ENCODE measurements around the gene FAM210B. TPM values are rescaled to one million over a fixed set of nuclear protein-coding genes. Genes with fewer than 3 reads are reported as not detected.
"Not testable (repeated sequence)": the region's sequence is repeated elsewhere in the genome, so short reads cannot be mapped to it uniquely, and the experiment has no call there.

Gene FAM210B
- total and polyA plus RNA-seq, 7 donors: 17.0 to 52.2 (median 41.9) TPM

DNA sequence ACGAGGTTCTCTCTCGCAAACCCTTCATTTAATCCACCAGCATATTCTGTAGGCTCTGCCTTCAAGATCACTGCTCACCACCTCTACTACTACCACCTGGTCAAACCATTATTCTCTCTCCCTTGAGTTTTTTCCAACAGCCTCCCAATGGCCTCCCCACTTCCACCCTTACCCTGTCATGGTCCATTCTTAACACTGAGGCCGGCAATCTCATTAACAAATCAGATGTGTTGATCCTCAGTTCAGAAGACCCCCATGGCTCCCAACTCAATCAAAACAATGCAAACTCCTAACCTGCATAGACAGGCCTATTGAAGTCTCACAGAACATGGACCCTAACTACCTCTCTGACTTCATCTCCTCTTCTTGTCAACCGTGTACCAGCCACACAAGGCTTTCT lies 31.0 kb downstream of the FAM210B start:
- WGBS, 2 donors: 96 to 97% methylated on average over 4 of the region's 4 CpGs
- no peak for DNase-seq
- intact Hi-C loops (cut with DNase I): no loop called here

DNA sequence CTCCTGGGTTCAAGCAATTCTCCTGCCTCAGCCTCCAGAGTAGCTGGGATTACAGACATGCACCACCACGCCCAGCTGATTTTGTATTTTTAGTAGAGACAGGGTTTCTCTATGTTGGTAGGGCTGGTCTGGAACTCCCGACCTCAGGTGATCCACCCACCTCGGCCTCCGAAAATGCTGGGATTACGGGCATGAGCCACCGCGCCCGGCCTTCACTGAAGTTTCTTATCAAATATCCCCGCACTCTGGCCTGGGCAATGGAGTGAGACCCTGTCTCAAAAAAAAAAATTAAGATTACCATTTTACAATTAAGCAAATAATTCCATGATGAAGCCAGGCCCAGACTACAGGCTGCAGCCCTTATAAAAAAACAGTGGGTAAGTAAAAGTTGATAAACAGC lies 31.6 kb downstream of the FAM210B start:
- DNase-seq; H3K36me3 ChIP-seq; H3K27me3 ChIP-seq; H3K9me3 ChIP-seq; H3K27ac ChIP-seq; H3K4me3 ChIP-seq; intact Hi-C loops (cut with DNase I): not testable (repeated sequence)
- WGBS, 2 donors: 94 to 96% methylated on average over 9 of the region's 9 CpGs
- peaks cover 0 to 31% (median 24%) of the 10 kb centered on the region in 4 donors for H3K4me1 ChIP-seq

More for the DNA sequence above, 31.0 kb downstream of the FAM210B start:
- Histone ChIP-seq H3K36me3 (no peaks in the 10 kb centered on the region), H3K4me3 (no peak overlapping the region), H3K4me1 (peaks cover 0 to 26% (median 24%) of the 10 kb centered on the region in 4 donors), H3K27ac (no peak overlapping the region), H3K9me3 (no peaks in the 10 kb centered on the region), H3K27me3 (no peaks in the 10 kb centered on the region)
- TF ChIP-seq POLR2AphosphoS5 (IDR thresholded peaks at IDR 0.05): no peak
- TF ChIP-seq, protein P1, sequence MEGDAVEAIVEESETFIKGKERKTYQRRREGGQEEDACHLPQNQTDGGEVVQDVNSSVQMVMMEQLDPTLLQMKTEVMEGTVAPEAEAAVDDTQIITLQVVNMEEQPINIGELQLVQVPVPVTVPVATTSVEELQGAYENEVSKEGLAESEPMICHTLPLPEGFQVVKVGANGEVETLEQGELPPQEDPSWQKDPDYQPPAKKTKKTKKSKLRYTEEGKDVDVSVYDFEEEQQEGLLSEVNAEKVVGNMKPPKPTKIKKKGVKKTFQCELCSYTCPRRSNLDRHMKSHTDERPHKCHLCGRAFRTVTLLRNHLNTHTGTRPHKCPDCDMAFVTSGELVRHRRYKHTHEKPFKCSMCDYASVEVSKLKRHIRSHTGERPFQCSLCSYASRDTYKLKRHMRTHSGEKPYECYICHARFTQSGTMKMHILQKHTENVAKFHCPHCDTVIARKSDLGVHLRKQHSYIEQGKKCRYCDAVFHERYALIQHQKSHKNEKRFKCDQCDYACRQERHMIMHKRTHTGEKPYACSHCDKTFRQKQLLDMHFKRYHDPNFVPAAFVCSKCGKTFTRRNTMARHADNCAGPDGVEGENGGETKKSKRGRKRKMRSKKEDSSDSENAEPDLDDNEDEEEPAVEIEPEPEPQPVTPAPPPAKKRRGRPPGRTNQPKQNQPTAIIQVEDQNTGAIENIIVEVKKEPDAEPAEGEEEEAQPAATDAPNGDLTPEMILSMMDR (IDR thresholded peaks at IDR 0.05): no peak
- TF ChIP-seq EP300 (IDR thresholded peaks at IDR 0.05): no peak
- no peak for TF ChIP-seq POLR2A (IDR thresholded peaks at IDR 0.05)

DNA sequence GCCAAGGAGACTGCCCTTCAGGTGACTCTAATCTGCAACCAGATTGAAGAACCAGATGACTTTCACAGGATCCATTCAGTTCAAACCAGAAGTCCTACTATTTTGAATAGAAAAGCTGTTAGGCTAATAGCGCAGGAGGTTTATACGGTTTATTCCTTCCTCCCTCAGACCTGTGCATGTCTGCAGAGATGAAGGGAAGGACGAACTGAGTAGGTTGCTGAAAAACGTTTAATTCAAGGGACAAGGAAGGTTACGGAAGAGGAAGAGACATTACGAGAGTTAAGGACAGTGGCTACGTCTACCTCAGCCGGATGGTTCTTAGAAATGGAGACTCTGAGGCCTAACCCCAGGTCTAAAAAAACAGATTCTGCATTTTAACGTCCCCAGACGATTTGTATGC lies 32.3 kb downstream of the FAM210B start:
- 14 to 22% methylated on average over 10 of the region's 10 CpGs for WGBS, 2 donors
- no peak overlapping the region for H3K27ac ChIP-seq
- no peaks in the 10 kb centered on the region for H3K9me3 ChIP-seq
- TF ChIP-seq EP300 (IDR thresholded peaks at IDR 0.05): no peak
- TF ChIP-seq POLR2A (IDR thresholded peaks at IDR 0.05): no peak
- TF ChIP-seq POLR2AphosphoS5 (IDR thresholded peaks at IDR 0.05): no peak
- TF ChIP-seq, protein P1 (IDR thresholded peaks at IDR 0.05): no peak
- intact Hi-C loops (cut with DNase I): no loop called here
- peaks cover 0 to 31% (median 24%) of the 10 kb centered on the region in 4 donors for H3K4me1 ChIP-seq
- H3K4me3 ChIP-seq: peak overlapping the region in 3 of 4 donors; percentile 77 to 84 (median 82)
- DNase-seq: no peak
- no peaks in the 10 kb centered on the region for H3K27me3 ChIP-seq
- H3K36me3 ChIP-seq: peaks cover 0 to 8% (median 3%) of the 10 kb centered on the region in 4 donors

- peak overlapping the region; percentile 88 to 93 (median 90) for H3K27ac ChIP-seq
- no peaks in the 10 kb centered on the region for H3K9me3 ChIP-seq
- DNase-seq: no peak
- intact Hi-C loops (cut with DNase I): loop anchor here (2.0 kb wide), 2 partner anchors 33 to 77 kb away; partner anchors contain the start of genes FAM210B and RTF2
- TF ChIP-seq EP300 (IDR thresholded peaks at IDR 0.05): no peak
- TF ChIP-seq POLR2AphosphoS5 (IDR thresholded peaks at IDR 0.05): no peak
- TF ChIP-seq, protein P1 (IDR thresholded peaks at IDR 0.05): no peak
- no peak for TF ChIP-seq POLR2A (IDR thresholded peaks at IDR 0.05)
- H3K4me1 ChIP-seq: peaks cover 0 to 31% (median 24%) of the 10 kb centered on the region in 4 donors
- H3K36me3 ChIP-seq: peaks cover 0 to 14% (median 6%) of the 10 kb centered on the region in 4 donors
- WGBS, 2 donors: 1% methylated on average over 29 of the region's 29 CpGs
- H3K27me3 ChIP-seq: no peaks in the 10 kb centered on the region
- H3K4me3 ChIP-seq: peak overlapping the region; percentile 77 to 84 (median 82)
Observed at GRCh38 chr20:56391596-56392131, 32.9 kb downstream of the FAM210B start.

DNA sequence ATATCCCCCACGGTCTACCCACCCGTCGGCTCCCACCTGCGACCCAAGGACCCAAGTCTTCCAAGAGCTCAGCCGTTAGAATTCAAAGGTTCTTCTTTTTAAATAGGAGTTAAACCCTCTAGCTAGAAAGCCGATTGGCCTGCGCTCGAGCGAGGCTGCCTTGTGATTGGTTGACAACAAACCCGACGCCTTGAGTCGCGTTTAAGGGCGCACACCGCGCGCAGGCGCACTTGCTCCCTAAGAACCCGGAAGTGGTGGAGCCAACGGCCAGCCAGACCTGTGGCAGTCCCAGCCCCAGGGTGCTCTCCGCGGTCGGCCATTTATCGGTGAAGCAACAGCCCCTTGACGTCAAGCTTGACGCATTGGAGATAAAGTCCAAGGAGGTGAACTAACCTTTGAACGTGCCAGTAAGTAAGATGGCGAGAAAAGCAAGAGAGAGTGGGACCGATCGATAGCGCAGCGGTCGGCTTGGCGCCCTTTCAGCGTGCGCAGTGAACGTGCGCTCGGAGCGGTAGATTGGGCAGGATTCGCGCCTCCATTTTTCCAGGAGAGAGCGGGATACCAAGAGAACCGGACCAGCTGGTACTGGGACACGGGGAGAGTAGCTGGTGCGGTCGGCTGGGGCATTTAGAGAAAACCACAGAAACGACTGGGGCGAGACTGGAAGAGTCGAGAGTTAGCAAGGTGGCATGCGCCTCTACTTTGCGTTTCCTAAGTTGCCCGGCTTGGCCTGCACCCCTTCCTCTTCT lies 33.5 kb downstream of the FAM210B start, which contains the start of the genes AURKA and CSTF1:
TSS of gene AURKA (minus strand) at position 84 of the 749 bp plus-strand sequence. CDS start 4,018 bp downstream, outside the sequence.
TSS of gene CSTF1 (plus strand) at position 514 of the 749 bp plus-strand sequence. CDS start 2,908 bp downstream, outside the sequence.
- WGBS, 2 donors: 0% methylated on average over 53 of the region's 53 CpGs
- DNase-seq: peak; percentile 100
- Histone ChIP-seq H3K4me3 (peak within 1 kb of the TSS; percentile 77 to 84 (median 82)), H3K27ac (peak within 1 kb of the TSS; percentile 88 to 93 (median 90)), H3K27me3 (no peaks in the 10 kb centered on the region), H3K9me3 (no peaks in the 10 kb centered on the region), H3K36me3 (peaks cover 2 to 20% (median 12%) of the 10 kb centered on the region in 4 donors), H3K4me1 (peaks cover 0 to 31% (median 24%) of the 10 kb centered on the region in 4 donors)
- intact Hi-C loops (cut with DNase I): loop anchor here (2.0 kb wide), 2 partner anchors 34 to 76 kb away; partner anchors contain the start of genes FAM210B and RTF2
- TF ChIP-seq POLR2A (IDR thresholded peaks at IDR 0.05) (no peak), POLR2AphosphoS5 (IDR thresholded peaks at IDR 0.05) (peak; percentile 66 to 90 (median 78)), EP300 (IDR thresholded peaks at IDR 0.05) (peak in 2 of 4 donors; percentile 64 to 73)
- TF ChIP-seq, protein P1 (IDR thresholded peaks at IDR 0.05): no peak
